ENCODE measurements around the gene ZNF462. TPM values are rescaled to one million over a fixed set of nuclear protein-coding genes. Genes with fewer than 3 reads are reported as not detected.

The ZNF462 gene
- total RNA-seq, 1 experiment from 2014 or later = 9.7 TPM

- no peak for DNase-seq (ENCODE audit: low spot score)
These were observed 66.7 kb downstream of the ZNF462 start for GRCh38 chr9:106929471-106930177.

- no peak for DNase-seq (ENCODE audit: low spot score)
These were observed 67.5 kb downstream of the ZNF462 start for GRCh38 chr9:106930477-106930876.

- DNase-seq (ENCODE audit: low spot score) = no peak
These were observed 68.5 kb downstream of the ZNF462 start for GRCh38 chr9:106931466-106931865.

- DNase-seq (ENCODE audit: low spot score) = no peak
These were observed 69.2 kb downstream of the ZNF462 start for GRCh38 chr9:106932178-106932577.

GRCh38 chr9:106932675-106933074, 69.7 kb downstream of the ZNF462 start:
- DNase-seq (ENCODE audit: low spot score) = no peak

- no peak for DNase-seq (ENCODE audit: low spot score)
These were observed 70.5 kb downstream of the ZNF462 start for GRCh38 chr9:106933470-106933869.

- no peak for DNase-seq (ENCODE audit: low spot score)
These were observed 71.7 kb downstream of the ZNF462 start for GRCh38 chr9:106934442-106935238.

GRCh38 chr9:106936680-106937079, 73.7 kb downstream of the ZNF462 start:
- no peak for DNase-seq (ENCODE audit: low spot score)

- DNase-seq (ENCODE audit: low spot score) = no peak
These were observed 79.0 kb downstream of the ZNF462 start for GRCh38 chr9:106941916-106942315.

GRCh38 chr9:106945727-106946660, 83.0 kb downstream of the ZNF462 start:
- peak; percentile 55 for DNase-seq (ENCODE audit: low spot score)

GRCh38 chr9:106947106-106947900, 84.3 kb downstream of the ZNF462 start:
- no peak for DNase-seq (ENCODE audit: low spot score)

- peak; percentile 73 for DNase-seq (ENCODE audit: low spot score)
These were observed 90.2 kb downstream of the ZNF462 start for GRCh38 chr9:106953174-106953573.

GRCh38 chr9:106954558-106954957, 91.6 kb downstream of the ZNF462 start:
- DNase-seq (ENCODE audit: low spot score) = no peak

- DNase-seq (ENCODE audit: low spot score) = no peak
These were observed 92.2 kb downstream of the ZNF462 start for GRCh38 chr9:106954974-106955850.

GRCh38 chr9:106956971-106957370, 94.0 kb downstream of the ZNF462 start:
- DNase-seq (ENCODE audit: low spot score) = peak; percentile 55

GRCh38 chr9:106958955-106959657, 96.1 kb downstream of the ZNF462 start:
- peak; percentile 68 for DNase-seq (ENCODE audit: low spot score)

- DNase-seq (ENCODE audit: low spot score) = no peak
These were observed 97.3 kb downstream of the ZNF462 start for GRCh38 chr9:106960258-106960657.

- no peak for DNase-seq (ENCODE audit: low spot score)
These were observed 98.7 kb downstream of the ZNF462 start for GRCh38 chr9:106961623-106962022.

GRCh38 chr9:106962122-106962521, 99.2 kb downstream of the ZNF462 start:
- no peak for DNase-seq (ENCODE audit: low spot score)
